CD4-positive, alpha-beta T cell treated with Interleukin-12 subunit alpha and Interleukin-12 subunit beta, for 1 hour (primary cell): ENCODE results near the gene MFAP4.

Source experiments
- DNase-seq: peaks from one replicate; pipeline ENCODE4 v3.0.0-alpha.2; 2020

MFAP4 gene

DNA sequence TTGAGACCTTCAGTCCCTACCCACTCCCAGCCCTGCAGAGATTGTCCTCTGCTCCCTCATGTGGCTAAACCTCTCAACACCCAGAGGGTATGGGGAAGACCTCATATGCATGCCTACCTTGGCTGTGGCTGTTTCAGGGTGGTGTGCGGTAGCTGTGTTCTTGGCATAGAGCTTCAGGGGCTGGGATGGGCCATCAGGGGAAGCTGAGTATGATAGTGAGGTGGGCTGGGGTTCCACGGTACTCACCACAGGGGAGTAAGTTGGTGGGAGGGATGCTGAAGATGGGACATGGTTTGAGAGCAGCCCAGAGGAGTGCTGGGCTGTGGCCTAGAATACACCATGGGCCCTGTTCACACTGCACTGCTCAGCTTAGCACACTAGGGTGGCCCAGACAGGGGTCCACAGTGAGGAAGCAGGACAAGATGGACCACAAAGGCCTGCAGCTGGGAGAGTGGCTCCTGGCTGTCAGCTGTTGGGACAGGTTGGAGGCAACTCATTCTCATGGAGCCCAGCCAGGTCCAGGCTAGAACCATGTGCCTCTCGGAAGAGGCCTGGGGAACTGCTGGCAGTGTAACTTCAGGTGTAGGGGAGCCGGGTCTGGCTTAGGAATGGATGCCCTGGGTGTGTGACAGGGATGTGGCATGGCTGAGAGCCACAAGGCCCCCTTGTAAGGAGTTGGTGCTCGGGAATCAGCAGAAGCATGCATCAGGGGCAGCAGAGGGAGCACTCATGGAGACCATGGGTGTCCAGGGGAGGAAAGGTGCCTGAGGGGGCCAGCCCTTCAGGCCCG is 3.1 kb downstream of the MFAP4 start:
- no peak for DNase-seq

DNA sequence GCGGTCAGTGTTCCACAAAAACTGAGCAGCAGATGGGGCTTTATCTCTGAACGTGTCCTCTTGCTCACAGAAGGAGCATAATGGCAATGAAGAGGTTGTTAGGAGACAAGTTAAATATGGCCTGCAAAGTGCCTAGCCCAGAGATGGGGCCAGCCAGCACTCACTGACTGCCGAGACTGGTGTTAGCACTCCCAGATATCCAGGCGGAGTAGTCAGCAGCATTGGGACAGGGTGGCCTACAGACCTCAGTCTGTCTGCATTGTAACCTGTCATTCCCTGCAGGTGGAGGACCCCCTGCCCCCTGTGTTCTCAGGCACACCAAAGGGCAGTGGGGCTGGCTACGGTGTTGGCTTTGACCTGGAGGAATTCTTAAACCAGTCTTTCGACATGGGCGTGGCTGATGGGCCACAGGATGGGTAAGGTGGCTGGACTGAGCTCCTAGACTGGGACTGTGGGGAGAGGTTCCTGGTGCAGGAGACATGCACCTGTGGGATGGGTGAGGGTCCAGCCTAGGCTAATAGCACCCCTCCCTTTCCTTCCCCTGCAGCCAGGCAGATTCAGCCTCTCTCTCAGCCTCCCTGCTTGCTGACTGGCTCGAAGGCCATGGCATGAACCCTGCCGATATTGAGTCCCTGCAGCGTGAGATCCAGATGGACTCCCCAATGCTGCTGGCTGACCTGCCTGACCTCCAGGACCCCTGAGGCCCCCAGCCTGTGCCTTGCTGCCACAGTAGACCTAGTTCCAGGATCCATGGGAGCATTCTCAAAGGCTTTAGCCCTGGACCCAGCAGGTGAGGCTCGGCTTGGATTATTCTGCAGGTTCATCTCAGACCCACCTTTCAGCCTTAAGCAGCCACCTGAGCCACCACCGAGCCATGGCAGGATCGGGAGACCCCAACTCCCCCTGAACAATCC is 4.2 kb downstream of the MFAP4 start:
- DNase-seq, result no peak

DNA sequence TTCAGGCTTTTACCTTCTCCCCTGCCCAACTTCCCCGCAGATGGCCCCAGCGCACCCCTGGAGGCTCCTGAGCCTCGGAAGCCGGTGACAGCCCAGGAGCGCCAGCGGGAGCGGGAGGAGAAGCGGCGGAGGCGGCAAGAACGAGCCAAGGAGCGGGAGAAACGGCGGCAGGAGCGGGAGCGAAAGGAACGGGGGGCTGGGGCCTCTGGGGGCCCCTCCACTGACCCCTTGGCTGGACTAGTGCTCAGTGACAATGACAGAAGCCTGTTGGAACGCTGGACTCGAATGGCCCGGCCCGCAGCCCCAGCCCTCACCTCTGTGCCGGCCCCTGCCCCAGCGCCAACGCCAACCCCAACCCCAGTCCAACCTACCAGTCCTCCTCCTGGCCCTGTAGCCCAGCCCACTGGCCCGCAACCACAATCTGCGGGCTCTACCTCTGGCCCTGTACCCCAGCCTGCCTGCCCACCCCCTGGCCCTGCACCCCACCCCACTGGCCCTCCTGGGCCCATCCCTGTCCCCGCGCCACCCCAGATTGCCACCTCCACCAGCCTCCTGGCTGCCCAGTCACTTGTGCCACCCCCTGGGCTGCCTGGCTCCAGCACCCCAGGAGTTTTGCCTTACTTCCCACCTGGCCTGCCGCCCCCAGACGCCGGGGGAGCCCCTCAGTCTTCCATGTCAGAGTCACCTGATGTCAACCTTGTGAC is 5.1 kb downstream of the MFAP4 start:
- DNase-seq, result no peak

DNA sequence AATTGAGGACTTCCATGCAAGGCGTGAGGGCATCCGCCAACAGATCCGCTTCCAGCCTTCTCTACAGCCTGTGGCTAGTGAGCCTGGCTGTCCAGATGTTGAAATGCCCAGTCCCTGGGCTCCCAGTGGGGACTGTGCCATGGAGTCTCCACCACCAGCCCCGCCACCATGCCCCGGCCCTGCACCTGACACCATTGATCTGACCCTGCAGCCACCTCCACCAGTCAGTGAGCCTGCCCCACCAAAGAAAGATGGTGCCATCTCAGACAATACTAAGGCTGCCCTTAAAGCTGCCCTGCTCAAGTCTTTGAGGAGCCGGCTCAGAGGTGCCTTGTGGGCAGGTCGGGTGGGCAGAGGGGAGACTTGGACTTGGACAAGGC is 5.6 kb downstream of the MFAP4 start:
- no peak for DNase-seq

DNA sequence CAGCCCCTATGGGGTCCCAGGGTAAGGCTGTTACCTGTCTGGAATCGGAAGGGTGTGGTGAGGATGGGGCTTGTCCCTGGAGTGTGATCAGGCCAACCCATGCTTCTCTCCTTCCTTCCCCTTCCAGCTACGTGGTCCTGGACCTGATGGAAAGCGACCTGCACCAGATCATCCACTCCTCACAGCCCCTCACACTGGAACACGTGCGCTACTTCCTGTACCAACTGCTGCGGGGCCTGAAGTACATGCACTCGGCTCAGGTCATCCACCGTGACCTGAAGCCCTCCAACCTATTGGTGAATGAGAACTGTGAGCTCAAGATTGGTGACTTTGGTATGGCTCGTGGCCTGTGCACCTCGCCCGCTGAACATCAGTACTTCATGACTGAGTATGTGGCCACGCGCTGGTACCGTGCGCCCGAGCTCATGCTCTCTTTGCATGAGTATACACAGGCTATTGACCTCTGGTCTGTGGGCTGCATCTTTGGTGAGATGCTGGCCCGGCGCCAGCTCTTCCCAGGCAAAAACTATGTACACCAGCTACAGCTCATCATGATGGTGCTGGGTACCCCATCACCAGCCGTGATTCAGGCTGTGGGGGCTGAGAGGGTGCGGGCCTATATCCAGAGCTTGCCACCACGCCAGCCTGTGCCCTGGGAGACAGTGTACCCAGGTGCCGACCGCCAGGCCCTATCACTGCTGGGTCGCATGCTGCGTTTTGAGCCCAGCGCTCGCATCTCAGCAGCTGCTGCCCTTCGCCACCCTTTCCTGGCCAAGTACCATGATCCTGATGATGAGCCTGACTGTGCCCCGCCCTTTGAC is 6.3 kb downstream of the MFAP4 start:
- DNase-seq, result no peak

DNA sequence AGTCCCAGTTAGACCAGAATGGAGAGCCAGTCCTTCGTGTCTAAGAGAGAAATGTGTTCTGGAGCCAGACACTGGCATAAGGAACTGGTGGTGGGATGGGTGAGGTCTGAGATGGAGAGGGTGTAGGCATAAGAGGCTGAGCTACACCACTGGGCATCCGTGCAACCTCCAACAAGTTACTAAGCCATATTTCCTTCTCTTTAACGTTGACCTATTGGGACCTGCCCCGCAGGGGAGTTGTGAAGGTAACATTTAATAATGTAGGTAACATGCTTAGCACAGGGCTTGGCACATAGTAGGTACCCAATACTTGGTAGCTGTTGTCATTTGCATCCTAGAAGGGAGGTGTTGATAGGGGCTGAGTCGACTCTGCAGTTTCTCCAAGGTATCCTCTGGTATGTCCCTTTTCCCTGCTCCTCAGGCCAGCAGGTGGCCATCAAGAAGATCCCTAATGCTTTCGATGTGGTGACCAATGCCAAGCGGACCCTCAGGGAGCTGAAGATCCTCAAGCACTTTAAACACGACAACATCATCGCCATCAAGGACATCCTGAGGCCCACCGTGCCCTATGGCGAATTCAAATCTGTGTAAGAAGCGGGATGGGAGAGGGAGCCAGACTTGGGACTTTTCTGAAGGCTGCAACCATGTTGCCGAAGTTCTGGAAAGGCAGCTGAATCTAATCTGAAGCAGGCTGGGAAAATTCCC is 7.5 kb downstream of the MFAP4 start:
- DNase-seq, result no peak

DNA sequence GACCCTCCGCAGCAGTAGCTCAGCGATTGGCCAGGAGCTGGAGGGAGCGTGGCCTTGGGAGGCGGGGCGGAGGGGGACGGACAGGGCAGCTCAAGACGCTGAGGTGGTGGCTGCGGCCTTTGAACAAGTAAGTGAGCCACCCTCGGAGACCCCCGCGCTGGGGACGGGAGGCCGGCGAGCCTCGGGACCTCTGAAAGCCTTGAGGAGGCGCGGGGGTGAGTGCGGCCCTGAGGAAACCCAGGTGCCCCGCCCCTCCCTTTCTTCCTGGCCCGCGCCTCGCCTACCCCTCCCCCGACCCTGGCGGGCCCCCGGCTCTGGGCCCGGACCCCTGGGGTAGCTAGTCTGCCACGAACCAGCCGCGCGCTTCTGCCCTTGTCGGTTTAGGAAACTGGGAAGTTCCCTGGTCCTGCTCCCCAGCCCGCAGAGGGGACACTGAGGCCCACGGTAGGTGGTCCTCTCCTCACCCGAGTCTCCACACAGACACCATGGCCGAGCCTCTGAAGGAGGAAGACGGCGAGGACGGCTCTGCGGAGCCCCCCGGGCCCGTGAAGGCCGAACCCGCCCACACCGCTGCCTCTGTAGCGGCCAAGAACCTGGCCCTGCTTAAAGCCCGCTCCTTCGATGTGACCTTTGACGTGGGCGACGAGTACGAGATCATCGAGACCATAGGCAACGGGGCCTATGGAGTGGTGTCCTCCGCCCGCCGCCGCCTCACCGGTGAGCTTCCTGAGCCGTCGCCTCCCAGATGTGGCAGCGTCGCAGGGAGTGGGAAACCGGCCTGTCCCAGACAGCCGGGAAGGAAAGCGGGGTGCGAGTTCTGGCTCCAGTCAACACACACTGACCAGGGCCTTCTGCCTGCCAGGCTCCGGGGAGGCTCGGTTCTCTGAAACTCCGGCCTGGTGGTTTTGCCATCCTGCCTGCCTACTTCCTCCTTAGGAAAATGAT is 8.3 kb downstream of the MFAP4 start, which contains the start of gene MAPK7:
MAPK7 (plus strand) TSS at position 83 of the 945 bp plus-strand sequence; CDS start at position 486, 403 bp downstream.
- no peak for DNase-seq

DNA sequence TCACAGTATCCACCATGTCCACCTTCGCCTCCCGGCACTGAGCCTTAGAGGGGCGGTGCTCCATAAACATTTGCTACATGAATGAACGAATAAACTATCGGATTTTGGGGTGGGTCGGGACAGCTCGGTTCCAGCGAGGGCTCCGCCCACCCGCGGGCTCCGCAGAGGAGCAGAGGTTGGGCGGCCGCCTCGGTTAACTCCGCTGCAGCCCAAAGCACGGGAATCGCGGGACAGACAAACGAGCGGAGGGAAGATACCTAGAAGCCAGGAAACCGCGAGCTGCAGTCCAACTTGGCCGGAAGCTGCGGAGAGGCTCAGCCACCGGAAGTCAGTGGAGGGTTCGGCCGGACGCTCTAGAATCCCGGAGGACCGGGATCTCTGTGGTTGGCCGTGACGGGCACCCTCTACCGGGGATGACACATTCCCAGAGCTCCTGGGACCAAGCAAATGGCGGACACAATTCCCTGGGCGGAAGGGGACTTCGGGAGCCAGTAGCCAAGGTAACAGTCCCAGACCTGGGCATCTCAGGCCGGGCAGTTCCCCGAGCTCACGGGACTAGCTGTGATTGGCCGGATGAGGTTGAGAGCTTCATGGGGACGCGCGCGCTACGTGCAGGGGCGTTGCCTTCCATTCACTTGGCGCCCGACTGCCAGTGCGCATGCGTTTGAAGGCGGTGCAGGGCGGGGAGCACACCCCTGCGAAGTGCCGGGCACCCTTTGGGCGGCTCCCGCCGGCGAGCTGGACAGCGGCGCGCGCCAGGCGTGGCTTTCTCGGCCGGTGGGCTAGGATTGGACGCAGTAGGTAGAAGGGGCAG is 9.2 kb downstream of the MFAP4 start:
- peak; percentile 97 for DNase-seq

DNA sequence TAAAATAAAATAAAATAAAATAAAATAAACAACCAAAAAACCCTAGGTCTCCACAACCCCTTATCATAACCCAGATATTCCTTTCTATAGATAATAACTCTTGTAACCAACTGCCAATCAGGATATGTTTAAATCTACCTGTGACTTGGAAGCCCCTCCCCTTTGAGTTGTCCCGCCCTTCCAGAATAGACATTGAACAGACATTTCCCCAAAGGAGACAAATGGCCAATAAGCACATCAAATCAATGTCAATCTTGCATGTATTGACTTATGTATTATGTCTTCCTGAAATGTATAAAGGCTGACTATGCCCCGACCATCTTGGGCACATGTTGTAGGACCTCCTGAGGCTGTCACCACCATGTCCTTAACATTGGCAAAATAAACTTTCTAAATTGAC is 10.2 kb downstream of the MFAP4 start:
- DNase-seq, result no peak

DNA sequence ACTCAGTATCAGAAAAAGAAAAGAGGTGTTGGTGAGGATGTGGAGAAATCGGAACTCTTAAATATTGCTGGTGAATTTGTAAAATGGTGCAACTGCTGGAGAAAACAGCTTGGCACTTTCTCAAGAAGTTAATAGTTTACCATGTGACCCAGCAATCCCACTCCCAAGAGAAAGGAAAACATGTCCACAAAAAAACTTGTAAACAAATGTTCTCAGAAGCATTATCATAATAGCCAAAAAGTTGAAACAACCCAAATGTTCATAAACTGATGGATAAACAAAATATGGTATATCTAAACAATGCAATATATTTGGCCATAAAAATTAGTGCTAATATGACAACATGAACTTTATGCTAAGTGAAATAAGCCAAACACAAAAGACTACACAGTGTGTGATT is 11.3 kb downstream of the MFAP4 start:
- no peak for DNase-seq

DNA sequence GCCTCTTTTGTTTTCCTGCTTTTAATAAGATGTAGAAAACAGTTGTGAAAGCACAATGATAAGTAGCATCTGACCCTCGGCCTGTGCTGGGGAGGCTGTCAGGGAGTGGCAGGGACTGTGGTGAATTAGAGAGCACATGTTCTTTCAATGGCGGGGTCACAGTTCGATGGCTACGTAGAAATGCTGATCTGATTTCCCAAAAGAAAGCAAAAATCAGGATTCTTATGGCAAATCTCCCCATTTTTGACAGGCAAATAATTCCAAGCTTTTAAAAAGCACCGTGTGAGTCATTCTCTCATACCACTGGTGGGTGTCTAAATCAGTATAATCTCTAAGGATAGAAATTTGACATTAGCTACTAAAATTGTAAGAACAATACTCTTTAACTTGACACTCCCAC is 12.9 kb downstream of the MFAP4 start:
- no peak for DNase-seq

DNA sequence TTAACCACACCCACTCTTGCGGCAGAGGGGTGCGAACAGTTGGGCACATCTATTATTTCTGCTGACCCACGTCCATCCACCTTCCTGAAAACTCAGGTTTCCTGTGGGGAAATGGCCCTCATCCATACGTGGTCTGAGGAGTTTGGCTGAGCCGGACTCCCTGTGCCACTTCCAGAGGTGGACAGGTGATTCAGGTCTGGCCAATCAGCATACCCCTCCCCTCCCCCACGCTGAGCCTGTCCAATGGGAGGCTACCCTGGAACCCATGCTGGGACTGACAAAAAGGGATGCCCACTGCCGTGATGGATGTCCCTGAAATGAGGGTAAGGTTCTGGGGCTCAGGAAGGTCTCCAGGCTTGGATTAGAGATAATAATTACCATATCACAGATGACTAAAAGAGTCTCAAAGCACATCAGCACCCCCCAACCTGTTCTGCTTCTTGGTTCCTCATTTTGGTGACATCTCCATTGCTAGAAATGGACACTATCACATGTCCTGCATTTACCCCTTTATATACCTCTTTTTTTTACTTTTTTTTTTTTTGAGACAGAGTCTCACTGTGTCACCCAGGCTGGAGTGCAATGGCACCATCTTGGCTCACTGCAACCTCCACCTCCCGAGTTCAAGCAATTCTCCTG is 14.0 kb downstream of the MFAP4 start:
- no peak for DNase-seq

DNA sequence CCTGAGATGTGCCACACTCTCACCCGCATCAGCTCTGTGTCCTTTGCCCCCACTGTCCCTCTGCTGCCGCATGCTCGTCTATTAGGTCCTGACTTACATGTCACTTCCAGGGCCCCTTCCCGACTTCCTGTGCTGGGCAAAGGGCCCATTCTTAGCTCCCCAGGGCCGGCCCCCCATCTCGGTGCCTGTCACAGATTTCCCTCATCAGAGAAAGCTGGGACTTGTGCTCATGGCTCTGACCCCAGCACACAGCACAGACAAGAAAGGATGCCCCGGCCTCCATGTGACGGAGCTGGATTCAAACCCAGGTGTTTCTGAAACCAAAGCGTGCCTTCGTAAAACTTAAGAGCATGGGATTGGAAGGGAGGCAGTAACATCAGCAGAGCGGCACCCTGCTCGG is 14.6 kb downstream of the MFAP4 start:
- no peak for DNase-seq

DNA sequence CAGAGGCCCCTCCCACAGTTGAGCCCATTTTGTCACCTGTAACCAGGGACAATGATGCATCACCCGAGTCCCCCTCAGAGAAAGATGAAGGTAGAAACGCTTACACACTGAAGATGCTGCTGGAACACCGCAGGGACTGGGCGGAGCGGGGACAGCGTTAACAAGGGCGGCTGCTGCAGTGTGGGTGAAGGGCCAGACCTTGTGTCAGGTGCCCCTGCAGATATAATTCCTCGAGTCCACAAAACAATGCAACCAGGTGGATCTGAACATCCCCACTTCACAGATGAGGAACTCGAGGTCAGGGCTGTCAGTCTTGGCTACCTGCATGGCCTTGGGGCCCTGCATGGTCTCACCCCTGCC is 15.0 kb downstream of the MFAP4 start:
- no peak for DNase-seq

DNA sequence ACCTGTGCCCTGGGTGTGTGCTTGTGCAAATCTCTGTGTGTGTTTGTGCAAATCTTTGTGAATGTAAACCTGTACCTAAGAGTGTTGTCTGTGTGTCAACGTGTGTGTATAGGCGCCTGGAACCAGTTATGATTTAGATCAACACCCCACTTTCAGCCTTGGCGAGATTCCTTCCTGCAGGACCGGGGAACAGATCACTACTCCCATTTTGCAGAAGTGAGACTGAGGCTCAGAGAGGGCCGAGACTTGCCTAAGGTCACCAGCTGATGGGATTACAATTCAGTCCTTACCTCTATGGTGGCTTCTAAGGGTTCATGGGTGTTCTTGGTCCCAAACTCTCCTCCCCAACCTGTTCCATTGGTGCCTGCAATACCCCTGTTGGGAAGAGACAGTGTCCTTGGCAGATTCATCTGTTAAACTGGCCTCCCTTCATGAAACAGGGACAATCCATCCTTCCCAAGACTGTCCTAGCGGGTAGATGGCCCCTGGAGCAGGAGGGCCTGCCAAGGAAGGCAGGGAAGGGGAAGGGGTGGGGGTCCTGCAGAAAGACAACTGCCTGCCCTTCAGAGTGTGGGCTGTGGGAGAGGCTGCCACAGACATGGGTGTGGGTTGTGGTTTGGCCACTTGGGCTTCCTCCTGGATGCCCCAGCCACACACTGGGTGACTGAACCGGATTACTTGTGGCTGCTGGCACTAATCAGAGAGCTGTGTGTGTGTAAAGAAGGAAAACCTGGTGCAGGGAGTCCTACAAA is 15.6 kb downstream of the MFAP4 start:
- DNase-seq, result peak; percentile 28

DNA sequence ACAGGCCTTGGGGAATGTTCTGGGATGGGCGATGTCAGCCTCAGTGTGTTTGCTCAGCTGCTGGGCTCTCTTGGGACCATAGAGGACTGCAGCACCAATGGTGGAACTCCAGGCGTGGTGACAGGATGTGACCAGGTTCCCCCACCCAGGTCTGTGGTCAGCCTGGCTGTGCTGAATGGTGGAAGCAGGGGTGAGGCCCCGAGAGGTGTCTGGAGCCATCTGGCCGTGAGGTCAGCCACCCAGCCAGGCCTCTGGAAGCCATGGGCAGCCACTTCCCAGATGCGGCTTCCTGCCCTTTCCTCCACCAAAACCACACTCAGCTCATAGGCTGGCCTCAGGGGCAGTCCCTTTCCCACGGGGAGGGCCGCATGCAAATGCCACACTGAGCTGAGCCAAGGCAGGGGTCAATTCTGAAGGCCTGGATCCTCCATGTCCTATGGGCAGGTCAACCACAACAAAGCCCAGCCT is 16.5 kb downstream of the MFAP4 start:
- peak; percentile 38 for DNase-seq

DNA sequence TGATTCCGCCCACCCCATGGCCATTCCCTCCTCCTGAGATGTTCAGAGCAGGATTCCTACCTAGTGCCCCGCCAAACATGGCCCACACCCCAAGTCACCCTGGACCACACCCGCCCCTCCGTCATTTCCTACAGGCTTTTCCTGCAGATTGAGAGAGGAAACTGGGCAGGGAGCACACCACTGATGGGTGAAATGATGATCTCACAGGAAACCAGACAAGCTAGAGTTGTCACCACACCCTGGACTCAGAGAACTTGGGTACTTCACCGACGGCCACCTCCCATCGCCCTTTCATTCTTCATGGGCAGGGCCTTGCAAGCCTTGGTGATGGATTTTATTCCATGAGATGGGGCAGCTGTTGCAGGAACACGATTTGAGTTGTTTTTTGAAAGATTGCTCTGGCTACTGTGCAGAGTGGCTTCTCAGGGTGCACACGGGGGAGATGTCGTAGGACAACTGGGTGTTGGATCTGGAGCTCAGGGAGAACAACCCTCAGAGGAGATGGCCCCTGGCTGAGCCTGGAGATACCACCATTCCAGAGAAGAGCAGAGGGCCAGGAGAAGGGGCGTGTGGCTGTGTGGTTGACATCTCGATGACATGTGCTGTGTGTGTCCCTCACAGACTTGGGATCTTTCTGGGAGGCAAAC is 17.0 kb downstream of the MFAP4 start:
- DNase-seq, result peak; percentile 61
